ENCODE results near the gene SPG7.

GRCh38 chr16:89548344-89549006 lies 40.3 kb downstream of the SPG7 start:
- TF ChIP-seq CTCF (IDR thresholded peaks at IDR 0.05 in 2 of 3, conservative IDR thresholded peaks at IDR 0.05 in 1 of 3; ENCODE audit: insufficient read depth in 2 of 3, low read depth in 1 of 3, low read length in 3 of 3), result no peak
- TF ChIP-seq RFX5 (IDR thresholded peaks at IDR 0.05; ENCODE audit: low read depth, low read length), result no peak
- TF ChIP-seq ZFP1 (CRISPR knock-in tag; IDR thresholded peaks at IDR 0.05), result no peak
- no peak for TF ChIP-seq NFRKB (IDR thresholded peaks at IDR 0.05; ENCODE audit: low read depth)
- no peak for TF ChIP-seq POLR2G (IDR thresholded peaks at IDR 0.05; ENCODE audit: low read depth, low read length)
- no peak for TF ChIP-seq POLR2AphosphoS5 (IDR thresholded peaks at IDR 0.05; ENCODE audit: control insufficient read depth, insufficient read depth, low read depth, low read length)
- TF ChIP-seq ETV6 (IDR thresholded peaks at IDR 0.05; ENCODE audit: borderline replicate concordance in 1 of 2, low read depth in 2 of 2, low read length in 1 of 2), result no peak
- TF ChIP-seq ETV6 (CRISPR knock-in tag; IDR thresholded peaks at IDR 0.05; ENCODE audit: borderline replicate concordance), result no peak
- no peak for TF ChIP-seq HCFC1 (IDR thresholded peaks at IDR 0.05; ENCODE audit: low read depth, low read length)
- TF ChIP-seq CSDE1 (IDR thresholded peaks at IDR 0.05), result no peak
- TF ChIP-seq ZNF133 (CRISPR knock-in tag; IDR thresholded peaks at IDR 0.05), result no peak
